ENCODE data around the gene CCRL2.
"Not testable (repeated sequence)": the region's sequence is repeated elsewhere in the genome, so short reads cannot be mapped to it uniquely, and the experiment has no call there.

Gene CCRL2

GRCh38 chr3:46431905-46432304 lies 24.8 kb downstream of the CCRL2 start:
- DNase-seq = not testable (repeated sequence)

- not testable (repeated sequence) for DNase-seq
Measured at GRCh38 chr3:46433118-46433517, 26.1 kb downstream of the CCRL2 start.

GRCh38 chr3:46433841-46434240 lies 26.8 kb downstream of the CCRL2 start:
- DNase-seq = no peak

GRCh38 chr3:46435081-46435726 lies 28.1 kb downstream of the CCRL2 start:
- no peak for DNase-seq

GRCh38 chr3:46438831-46439230 lies 31.8 kb downstream of the CCRL2 start:
- DNase-seq = no peak

- no peak for DNase-seq
Measured at GRCh38 chr3:46440531-46441294, 33.7 kb downstream of the CCRL2 start.

- no peak for DNase-seq
Measured at GRCh38 chr3:46442576-46443530, 35.8 kb downstream of the CCRL2 start.

GRCh38 chr3:46447228-46447985 lies 40.3 kb downstream of the CCRL2 start:
- DNase-seq = no peak

- DNase-seq = no peak
Measured at GRCh38 chr3:46448721-46449120, 41.7 kb downstream of the CCRL2 start.

GRCh38 chr3:46449755-46450552 lies 42.9 kb downstream of the CCRL2 start:
- DNase-seq = no peak

GRCh38 chr3:46453526-46454208 lies 46.6 kb downstream of the CCRL2 start:
- DNase-seq = no peak

GRCh38 chr3:46454209-46454595 lies 47.1 kb downstream of the CCRL2 start:
- DNase-seq = no peak

- no peak for DNase-seq
Measured at GRCh38 chr3:46454606-46455005, 47.5 kb downstream of the CCRL2 start.

- no peak for DNase-seq
Measured at GRCh38 chr3:46455231-46456115, 48.4 kb downstream of the CCRL2 start.

GRCh38 chr3:46456118-46456517 lies 49.1 kb downstream of the CCRL2 start:
- DNase-seq = no peak
